IMR-90 (cell line): ENCODE measurements around the gene ARVCF. TPM values are rescaled to one million over a fixed set of nuclear protein-coding genes. Genes with fewer than 3 reads are reported as not detected.

Experiments used
- ATAC-seq: fragments of 200-7000 bp; cut with Tn5 transposase; 2 replicates; pipeline ENCODE4 v1.9.1; 2020; ENCODE audit warnings: low read depth, mild to moderate bottlenecking, moderate library complexity
- BruUV-seq: library from RNA; stranded (reverse); fragments of 400-500 nt; replicated peaks from 2 replicates; lab custom pipeline; 2021; lab: Mats Ljungman, UMichigan
- CTCF ChIA-PET: fragments of 300-600 bp; formaldehyde crosslinking; extraction: SDS; loops from one replicate; lab custom pipeline; 2021; ENCODE audit warnings: antibody characterized with exemption; lab: Yijun Ruan, JAX
- POLR2A ChIA-PET: fragments of 300-600 bp; sonication (Branson Sonifier 250); formaldehyde crosslinking; loops from one replicate; lab custom pipeline; 2022; ENCODE audit warnings: antibody characterized with exemption; ENCODE audit not compliant: unreplicated experiment; lab: Charles Lee
- DNase-seq: peaks from one replicate; pipeline ENCODE4 v3.0.0; 2013
- H2AFZ ChIP-seq: replicated peaks from 2 replicates; pipeline ENCODE3; 2013; ENCODE audit warnings: low read length, mild to moderate bottlenecking; ENCODE audit not compliant: poor library complexity
- H2AK5ac ChIP-seq: 2 replicates; pipeline ENCODE4 v1.6.1; 2013; ENCODE audit warnings: low read depth, low read length, inconsistent platforms
- H2AK9ac ChIP-seq: replicated peaks from 2 replicates; pipeline ENCODE3; 2013; ENCODE audit warnings: mild to moderate bottlenecking, low read depth, low read length, moderate library complexity; ENCODE audit not compliant: poor library complexity
- H2BK120ac ChIP-seq: 2 replicates; pipeline ENCODE4 v1.6.1; 2013; ENCODE audit warnings: low read depth, low read length, inconsistent platforms
- H2BK15ac ChIP-seq: 3 replicates; pipeline ENCODE4 v1.6.1; 2013; ENCODE audit warnings: low read depth, low read length, inconsistent platforms
- H2BK20ac ChIP-seq: 2 replicates; pipeline ENCODE4 v1.6.1; 2013; ENCODE audit warnings: low read depth, mild to moderate bottlenecking, inconsistent platforms, low read length, moderate library complexity
- H2BK5ac ChIP-seq: 2 replicates; pipeline ENCODE4 v1.6.1; 2013; ENCODE audit warnings: mild to moderate bottlenecking, low read depth, low read length, inconsistent platforms; ENCODE audit not compliant: poor library complexity, severe bottlenecking
- H3K14ac ChIP-seq: replicated peaks from 2 replicates; pipeline ENCODE4 v1.6.1; 2013; ENCODE audit warnings: low read depth, low read length, inconsistent platforms
- H3K18ac ChIP-seq: 2 replicates; pipeline ENCODE4 v1.6.1; 2013; ENCODE audit warnings: low read depth, low read length, control low read depth
- H3K23ac ChIP-seq: 2 replicates; pipeline ENCODE4 v1.6.1; 2013; ENCODE audit warnings: low read depth, low read length, inconsistent platforms
- H3K27ac ChIP-seq: 2 replicates; pipeline ENCODE4 v1.5.1; 2013; ENCODE audit warnings: mild to moderate bottlenecking, control low read depth, low read length; ENCODE audit not compliant: insufficient read depth
- H3K27me3 ChIP-seq: 2 replicates; pipeline ENCODE4 v1.6.1; 2013; ENCODE audit warnings: low read length; ENCODE audit not compliant: control insufficient read depth, insufficient read depth
- H3K36me3 ChIP-seq: 2 replicates; pipeline ENCODE4 v1.6.1; 2013; ENCODE audit warnings: low read length, mixed read lengths; ENCODE audit not compliant: control insufficient read depth, insufficient read depth
- H3K4ac ChIP-seq: 2 replicates; pipeline ENCODE4 v1.6.1; 2013; ENCODE audit warnings: low read depth, low read length, inconsistent platforms
- H3K4me1 ChIP-seq: 2 replicates; pipeline ENCODE4 v1.6.1; 2013; ENCODE audit warnings: low read length, mixed read lengths; ENCODE audit not compliant: control insufficient read depth, insufficient read depth
- H3K4me2 ChIP-seq: 2 replicates; pipeline ENCODE4 v1.6.1; 2013; ENCODE audit warnings: low read depth, mild to moderate bottlenecking, control low read depth, low read length, moderate library complexity
- H3K4me3 ChIP-seq: 2 replicates; pipeline ENCODE4 v1.5.1; 2013; ENCODE audit warnings: low read depth, mild to moderate bottlenecking, control low read depth, low read length, moderate library complexity; ENCODE audit not compliant: insufficient read depth
- H3K56ac ChIP-seq: 2 replicates; pipeline ENCODE4 v1.6.1; 2013; ENCODE audit warnings: low read length, inconsistent platforms; ENCODE audit not compliant: insufficient read depth; ENCODE audit errors: extremely low read depth
- H3K79me1 ChIP-seq, 2 experiments: 2 replicates each; pipeline ENCODE4 v1.6.1; 2013; ENCODE audit warnings: low read length in 2 of 2, inconsistent platforms in 1 of 2, low read depth in 1 of 2
- H3K9ac ChIP-seq: 2 replicates; pipeline ENCODE4 v1.6.1; 2013; ENCODE audit warnings: low read depth, low read length, control low read depth
- H3K9me1 ChIP-seq: 2 replicates; pipeline ENCODE4 v1.6.1; 2013; ENCODE audit warnings: low read length, inconsistent platforms; ENCODE audit not compliant: insufficient read depth
- H3K9me3 ChIP-seq: 2 replicates; pipeline ENCODE4 v1.6.1; 2013; ENCODE audit warnings: low read length; ENCODE audit not compliant: control insufficient read depth, insufficient read depth
- H4K20me1 ChIP-seq: 2 replicates; pipeline ENCODE4 v1.6.1; 2013; ENCODE audit warnings: low read length, inconsistent platforms; ENCODE audit not compliant: insufficient read depth
- H4K5ac ChIP-seq: 2 replicates; pipeline ENCODE4 v1.6.1; 2013; ENCODE audit warnings: mild to moderate bottlenecking, low read depth, low read length, control low read depth
- H4K8ac ChIP-seq, 2 experiments: 2 replicates each; pipeline ENCODE4 v1.6.1; 2013; ENCODE audit warnings: low read depth in 2 of 2, low read length in 2 of 2, control low read depth in 1 of 2, inconsistent platforms in 1 of 2
- H4K91ac ChIP-seq: 2 replicates; pipeline ENCODE4 v1.6.1; 2013; ENCODE audit warnings: low read depth, low read length, inconsistent platforms; ENCODE audit not compliant: insufficient read depth
- BHLHE40 ChIP-seq: fragments of 150-350 bp; IDR thresholded peaks from 2 replicates; pipeline ENCODE4 v1.6.1; 2016; ENCODE audit warnings: mild to moderate bottlenecking, low read depth, low read length
- CEBPB ChIP-seq: IDR thresholded peaks from 2 replicates; pipeline ENCODE4 v1.6.1; 2012; ENCODE audit warnings: low read depth, low read length, improper control_type of control experiment
- CHD1 ChIP-seq: IDR thresholded peaks from 2 replicates; pipeline ENCODE4 v1.6.1; 2012; ENCODE audit warnings: low read depth, low read length, improper control_type of control experiment
- CTCF ChIP-seq: conservative IDR thresholded peaks from 2 replicates; pipeline ENCODE4 v1.5.1; 2012; ENCODE audit warnings: mild to moderate bottlenecking, low read depth, low read length, improper control_type of control experiment
- ELK1 ChIP-seq: fragments of 150-350 bp; IDR thresholded peaks from 2 replicates; pipeline ENCODE4 v1.6.1; 2016; ENCODE audit warnings: low read depth, mild to moderate bottlenecking, low read length, moderate library complexity, borderline replicate concordance
- FOS ChIP-seq: fragments of 150-350 bp; IDR thresholded peaks from 2 replicates; pipeline ENCODE4 v1.6.1; 2016; ENCODE audit warnings: low read depth, low read length
- MAFK ChIP-seq: IDR thresholded peaks from 2 replicates; pipeline ENCODE4 v1.6.1; 2012; ENCODE audit warnings: low read depth, low read length, improper control_type of control experiment
- MXI1 ChIP-seq: IDR thresholded peaks from 2 replicates; pipeline ENCODE4 v1.6.1; 2012; ENCODE audit warnings: low read depth, mild to moderate bottlenecking, low read length, moderate library complexity, borderline replicate concordance
- NFE2L2 ChIP-seq: fragments of 150-350 bp; IDR thresholded peaks from 2 replicates; pipeline ENCODE4 v1.6.1; 2016; ENCODE audit warnings: low read depth, mild to moderate bottlenecking, low read length
- POLR2A ChIP-seq: IDR thresholded peaks from 2 replicates; pipeline ENCODE4 v1.6.1; 2012; ENCODE audit warnings: mild to moderate bottlenecking, low read depth, low read length
- RAD21 ChIP-seq: IDR thresholded peaks from 2 replicates; pipeline ENCODE4 v1.6.1; 2012; ENCODE audit warnings: low read length, improper control_type of control experiment
- RCOR1 ChIP-seq: IDR thresholded peaks from 2 replicates; pipeline ENCODE4 v1.6.1; 2012; ENCODE audit warnings: mild to moderate bottlenecking, low read length, improper control_type of control experiment; ENCODE audit not compliant: insufficient replicate concordance
- RFX5 ChIP-seq: IDR thresholded peaks from 2 replicates; pipeline ENCODE4 v1.8.0; 2012; ENCODE audit warnings: low read depth, mild to moderate bottlenecking, low read length, moderate library complexity
- SMC3 ChIP-seq: fragments of 150-350 bp; IDR thresholded peaks from 2 replicates; pipeline ENCODE4 v1.6.1; 2016; ENCODE audit warnings: low read depth, mild to moderate bottlenecking, antibody characterized with exemption, low read length, moderate library complexity
- USF2 ChIP-seq: fragments of 150-350 bp; IDR thresholded peaks from 2 replicates; pipeline ENCODE4 v1.6.1; 2017; ENCODE audit warnings: mild to moderate bottlenecking, antibody characterized with exemption, low read length, low read depth
- WGBS, 2 experiments: methylation state at CpG; one replicate each; pipeline versions ENCODE4 v1.1.5 to v1.1.7; 2013; ENCODE audit warnings: missing lambda C conversion rate in 2 of 2; ENCODE audit not compliant: insufficient read length in 1 of 2; ENCODE audit errors: extremely low coverage in 2 of 2; 5-methylcytosine and 5-hydroxymethylcytosine counted together
- dilution Hi-C: fragments of 300-500 bp; cut with HindIII; formaldehyde crosslinking; loops from one replicate; pipeline ENCODE4 v1.14.3; 2018; ENCODE audit warnings: low sequenced_read_pairs; ENCODE audit not compliant: unreplicated experiment
- in situ Hi-C: fragments of 300-500 bp; cut with MboI; formaldehyde crosslinking; loops from 3 replicates; pipeline ENCODE4 v1.14.3; 2019; ENCODE audit warnings: low sequenced_read_pairs, inconsistent platforms, mixed read lengths
- intact Hi-C: fragments of 100-400 bp; cut with micrococcal nuclease; formaldehyde crosslinking; loops from 2 replicates; pipeline ENCODE4 v1.10.0; 2022
- polyA plus RNA-seq, 3 experiments: library from polyadenylated mRNA; depleted of rRNA; stranded (reverse); fragments of >200 nt; gene quantifications; 2 replicates each; pipeline ENCODE4 v1.2.3, GENCODE V29; 2012; ENCODE audit warnings: low replicate concordance in 1 of 3
- total RNA-seq: library from RNA; depleted of rRNA; stranded (reverse); fragments of >200 nt; gene quantifications from 2 replicates; pipeline ENCODE4 v1.2.3, GENCODE V29; 2012

ARVCF gene
- total and polyA plus RNA-seq, 2 of the 4 experiments (the other 2 are of a cell fraction), result 8.6 to 14.1 TPM

GRCh38 chr22:20044495-20045151, 28.0 kb upstream of the ARVCF start:
- Histone ChIP-seq H3K4ac (no peak overlapping the region), H3K14ac (no peak overlapping the region), H3K9me3 (no peaks in the 10 kb centered on the region; the same call in 1 of the 2 replicates), H4K91ac (no peak overlapping the region), H3K9me1 (no peaks in the 10 kb centered on the region; the same call in 1 of the 2 replicates), H2BK15ac (no peak overlapping the region), H4K20me1 (no peaks in the 10 kb centered on the region; the same call in none of the 2 replicates), H3K9ac (no peak overlapping the region), H3K56ac (no peak overlapping the region), H3K23ac (no peak overlapping the region), H2AFZ (no peak overlapping the region), H3K18ac (no peak overlapping the region), H4K8ac (no peak overlapping the region), H3K79me1 (peaks cover 0 to 10% of the 10 kb centered on the region in 2 experiments; a peak in 1 of 4 replicates), H2AK5ac (no peak overlapping the region), H3K27ac (no peak overlapping the region), H3K4me3 (no peak overlapping the region), H2BK20ac (no peak overlapping the region), H3K4me2 (no peak overlapping the region), H3K36me3 (peaks cover 32% of the 10 kb centered on the region), H2AK9ac (no peak overlapping the region), H2BK5ac (no peak overlapping the region), H2BK120ac (no peak overlapping the region), H3K27me3 (no peaks in the 10 kb centered on the region), H4K5ac (no peak overlapping the region), H3K4me1 (no peaks in the 10 kb centered on the region)
- POLR2A ChIA-PET, result no interaction called here
- intact Hi-C loops (no loop called here), dilution Hi-C loops (no loop called here), in situ Hi-C loops (no loop called here)
- ATAC-seq (no peak), DNase-seq (no peak)
- 97% methylated on average over 4 of the region's 10 CpGs; no CpG with 5 or more reads in 1 of the 2 experiments for WGBS, 2 experiments
- CTCF ChIA-PET, result interaction anchor here (0.6 kb wide), 1 partner anchor 1702 kb away, joined by 3 read pairs; no protein-coding TSS in a partner anchor
- TF ChIP-seq SMC3, result no peak
- TF ChIP-seq MXI1, result no peak
- TF ChIP-seq CTCF, result no peak
- TF ChIP-seq POLR2A, result no peak
- TF ChIP-seq NFE2L2, result no peak
- no peak for TF ChIP-seq CEBPB
- no peak for TF ChIP-seq RAD21
- no peak for TF ChIP-seq MAFK
- no peak for TF ChIP-seq RCOR1
- TF ChIP-seq ELK1, result no peak
- TF ChIP-seq FOS, result no peak
- TF ChIP-seq USF2, result no peak
- TF ChIP-seq BHLHE40, result no peak
- no peak for TF ChIP-seq RFX5
- no peak for TF ChIP-seq CHD1
- BruUV-seq, result no TSS peak
